HUDEP-2 (cell line): Measurements from ENCODE around the gene TXNRD2.
"Not testable (repeated sequence)": the region's sequence is repeated elsewhere in the genome, so short reads cannot be mapped to it uniquely, and the experiment has no call there.

Experiments used
- DNase-seq, 76 experiments: peaks; one replicate each; lab custom pipeline; 2025; ENCODE audit not compliant: unreplicated experiment in 76 of 76; lab: John Stamatoyannopoulos, UW

The TXNRD2 gene

GRCh38 chr22:19930551-19931486 lies 10.8 kb downstream of the TXNRD2 start:
- DNase-seq = peak in 5 of 76 experiments; percentile 4 to 18 (median 12)

GRCh38 chr22:19929586-19930550 lies 11.8 kb downstream of the TXNRD2 start:
- peak in 29 of 76 experiments; percentile 5 to 54 (median 21) for DNase-seq

GRCh38 chr22:19928207-19928606 lies 13.4 kb downstream of the TXNRD2 start:
- no peak for DNase-seq

- DNase-seq = no peak
Observed at GRCh38 chr22:19927696-19928095, 13.9 kb downstream of the TXNRD2 start.

- DNase-seq = not testable (repeated sequence)
Observed at GRCh38 chr22:19926028-19926427, 15.6 kb downstream of the TXNRD2 start.

GRCh38 chr22:19923914-19924513 lies 17.6 kb downstream of the TXNRD2 start:
- DNase-seq = no peak

GRCh38 chr22:19921544-19922081 lies 20.0 kb downstream of the TXNRD2 start:
- DNase-seq = no peak

GRCh38 chr22:19919701-19920363 lies 21.8 kb downstream of the TXNRD2 start:
- no peak for DNase-seq

GRCh38 chr22:19918332-19919106 lies 23.1 kb downstream of the TXNRD2 start:
- peak in 18 of 76 experiments; percentile 5 to 33 (median 17) for DNase-seq

- no peak for DNase-seq
Observed at GRCh38 chr22:19917389-19918138, 24.1 kb downstream of the TXNRD2 start.

- DNase-seq = no peak
Observed at GRCh38 chr22:19916941-19917340, 24.7 kb downstream of the TXNRD2 start.

- DNase-seq = no peak
Observed at GRCh38 chr22:19916006-19916405, 25.6 kb downstream of the TXNRD2 start.

- DNase-seq = no peak
Observed at GRCh38 chr22:19915287-19915954, 26.2 kb downstream of the TXNRD2 start.

GRCh38 chr22:19914201-19914943 lies 27.2 kb downstream of the TXNRD2 start:
- DNase-seq = no peak

- no peak for DNase-seq
Observed at GRCh38 chr22:19913337-19913936, 28.2 kb downstream of the TXNRD2 start.

GRCh38 chr22:19912271-19912999 lies 29.2 kb downstream of the TXNRD2 start:
- DNase-seq = no peak
